Activated naive CD4-positive, alpha-beta T cell treated with anti-CD3 and anti-CD28 coated beads for 36 hours (primary cell): Measurements from ENCODE around the gene CUBN. TPM values are rescaled to one million over a fixed set of nuclear protein-coding genes. Genes with fewer than 3 reads are reported as not detected.

ENCODE experiments used
- CTCF ChIA-PET: fragments of 350-600 bp; sonication (Branson Sonifier 250); formaldehyde crosslinking; loops from one replicate; lab custom pipeline; 2021; ENCODE audit warnings: antibody characterized with exemption; lab: Charles Lee
- DNase-seq: peaks from one replicate; pipeline ENCODE4 v3.0.0-alpha.2; 2020
- H3K27ac Mint-ChIP-seq: one replicate; pipeline ENCODE4 v1.8.0; 2021; ENCODE audit warnings: mild to moderate bottlenecking, mixed read lengths
- H3K27me3 Mint-ChIP-seq: one replicate; pipeline ENCODE4 v1.8.0; 2021; ENCODE audit warnings: low read depth, mixed read lengths
- H3K36me3 Mint-ChIP-seq: one replicate; pipeline ENCODE4 v1.8.0; 2021; ENCODE audit warnings: low read depth, mixed read lengths
- H3K4me1 Mint-ChIP-seq: one replicate; pipeline ENCODE4 v1.8.0; 2021; ENCODE audit warnings: low read depth, mixed read lengths
- H3K4me3 Mint-ChIP-seq: one replicate; pipeline ENCODE4 v1.8.0; 2021; ENCODE audit warnings: mild to moderate bottlenecking, moderate library complexity, mixed read lengths
- H3K9me3 Mint-ChIP-seq: one replicate; pipeline ENCODE4 v1.8.0; 2021; ENCODE audit warnings: mixed read lengths
- intact Hi-C: fragments of 100-400 bp; cut with micrococcal nuclease; formaldehyde crosslinking; loops from one replicate; pipeline ENCODE4 v1.15.1; 2023
- total RNA-seq, 2 experiments: library from RNA; stranded (reverse); gene quantifications; one replicate each; pipeline ENCODE4 v1.2.3, GENCODE V29; 2021

CUBN gene
- total RNA-seq, 2 experiments from 2014 or later = 0.37 to 0.41 TPM

GRCh38 chr10:16953270-16953669 is 176.3 kb downstream of the CUBN start:
- intact Hi-C loops = no loop called here
- no peak overlapping the region for H3K4me3 Mint-ChIP-seq
- CTCF ChIA-PET = no interaction called here

GRCh38 chr10:16952610-16953009 is 177.0 kb downstream of the CUBN start:
- Mint-ChIP-seq H3K4me1 (peaks cover 11% of the 10 kb centered on the region), H3K27me3 (no peaks in the 10 kb centered on the region), H3K36me3 (no peaks in the 10 kb centered on the region), H3K9me3 (no peaks in the 10 kb centered on the region), H3K4me3 (no peak overlapping the region), H3K27ac (no peak overlapping the region)
- CTCF ChIA-PET = no interaction called here
- DNase-seq = no peak
- intact Hi-C loops = no loop called here

More at GRCh38 chr10:16953270-16953669, 176.3 kb downstream of the CUBN start:
- no peak for DNase-seq
- Mint-ChIP-seq H3K4me1 (peaks cover 11% of the 10 kb centered on the region), H3K36me3 (no peaks in the 10 kb centered on the region), H3K27me3 (no peaks in the 10 kb centered on the region), H3K9me3 (no peaks in the 10 kb centered on the region), H3K27ac (no peak overlapping the region)

GRCh38 chr10:16952080-16952479 is 177.5 kb downstream of the CUBN start:
- Mint-ChIP-seq H3K36me3 (peaks cover 2% of the 10 kb centered on the region), H3K4me3 (no peak overlapping the region), H3K27me3 (no peaks in the 10 kb centered on the region), H3K27ac (no peak overlapping the region), H3K9me3 (no peaks in the 10 kb centered on the region), H3K4me1 (peaks cover 11% of the 10 kb centered on the region)
- DNase-seq = no peak
- intact Hi-C loops = no loop called here
- CTCF ChIA-PET = no interaction called here

GRCh38 chr10:16950656-16951601 is 178.7 kb downstream of the CUBN start:
- Mint-ChIP-seq H3K27ac (no peak overlapping the region), H3K9me3 (no peaks in the 10 kb centered on the region), H3K4me1 (peaks cover 11% of the 10 kb centered on the region), H3K4me3 (no peak overlapping the region), H3K27me3 (no peaks in the 10 kb centered on the region), H3K36me3 (peaks cover 3% of the 10 kb centered on the region)
- intact Hi-C loops = no loop called here
- DNase-seq = peak; percentile 58
- CTCF ChIA-PET = no interaction called here

- Mint-ChIP-seq H3K9me3 (no peaks in the 10 kb centered on the region), H3K4me3 (no peak overlapping the region), H3K36me3 (peaks cover 3% of the 10 kb centered on the region), H3K27me3 (no peaks in the 10 kb centered on the region), H3K27ac (no peak overlapping the region), H3K4me1 (peaks cover 11% of the 10 kb centered on the region)
- intact Hi-C loops = no loop called here
- CTCF ChIA-PET = no interaction called here
- DNase-seq = no peak
Measured at GRCh38 chr10:16949816-16950215, 179.8 kb downstream of the CUBN start.

GRCh38 chr10:16948361-16948760 is 181.2 kb downstream of the CUBN start:
- H3K36me3 Mint-ChIP-seq = peaks cover 3% of the 10 kb centered on the region
- no peak overlapping the region for H3K27ac Mint-ChIP-seq
- CTCF ChIA-PET = no interaction called here
- no peak for DNase-seq
- no peak overlapping the region for H3K4me3 Mint-ChIP-seq
- no peaks in the 10 kb centered on the region for H3K9me3 Mint-ChIP-seq
- H3K4me1 Mint-ChIP-seq = peaks cover 14% of the 10 kb centered on the region
- intact Hi-C loops = no loop called here
- H3K27me3 Mint-ChIP-seq = no peaks in the 10 kb centered on the region

GRCh38 chr10:16947069-16947468 is 182.5 kb downstream of the CUBN start:
- H3K36me3 Mint-ChIP-seq = peaks cover 3% of the 10 kb centered on the region
- H3K9me3 Mint-ChIP-seq = no peaks in the 10 kb centered on the region
- intact Hi-C loops = no loop called here
- CTCF ChIA-PET = no interaction called here
- peaks cover 10% of the 10 kb centered on the region for H3K4me1 Mint-ChIP-seq
- no peak for DNase-seq
- H3K27me3 Mint-ChIP-seq = no peaks in the 10 kb centered on the region
- H3K27ac Mint-ChIP-seq = no peak overlapping the region
- no peak overlapping the region for H3K4me3 Mint-ChIP-seq

GRCh38 chr10:16945593-16945992 is 184.0 kb downstream of the CUBN start:
- Mint-ChIP-seq H3K9me3 (no peaks in the 10 kb centered on the region), H3K27ac (no peak overlapping the region), H3K27me3 (no peaks in the 10 kb centered on the region), H3K4me1 (peaks cover 6% of the 10 kb centered on the region), H3K4me3 (no peak overlapping the region), H3K36me3 (peaks cover 3% of the 10 kb centered on the region)
- no peak for DNase-seq
- CTCF ChIA-PET = interaction anchor here (1.6 kb wide), 1 partner anchor 15 kb away, joined by 3 read pairs; no protein-coding TSS in a partner anchor
- intact Hi-C loops = no loop called here

GRCh38 chr10:16944986-16945385 is 184.6 kb downstream of the CUBN start:
- Mint-ChIP-seq H3K4me1 (peaks cover 6% of the 10 kb centered on the region), H3K4me3 (no peak overlapping the region), H3K27ac (no peak overlapping the region)

GRCh38 chr10:16944402-16944801 is 185.2 kb downstream of the CUBN start:
- H3K27me3 Mint-ChIP-seq = no peaks in the 10 kb centered on the region
- CTCF ChIA-PET = interaction anchor here (1.6 kb wide), 1 partner anchor 16 kb away, joined by 3 read pairs; no protein-coding TSS in a partner anchor
- no peak overlapping the region for H3K27ac Mint-ChIP-seq

More at GRCh38 chr10:16944986-16945385, 184.6 kb downstream of the CUBN start:
- H3K27me3 Mint-ChIP-seq = no peaks in the 10 kb centered on the region
- intact Hi-C loops = no loop called here
- H3K36me3 Mint-ChIP-seq = peaks cover 3% of the 10 kb centered on the region
- H3K9me3 Mint-ChIP-seq = no peaks in the 10 kb centered on the region
- CTCF ChIA-PET = interaction anchor here (1.6 kb wide), 1 partner anchor 16 kb away, joined by 3 read pairs; no protein-coding TSS in a partner anchor
- DNase-seq = no peak

GRCh38 chr10:16943295-16944285 is 186.0 kb downstream of the CUBN start:
- Mint-ChIP-seq H3K4me3 (no peak overlapping the region), H3K27me3 (no peaks in the 10 kb centered on the region), H3K27ac (no peak overlapping the region), H3K4me1 (peaks cover 6% of the 10 kb centered on the region), H3K9me3 (no peaks in the 10 kb centered on the region), H3K36me3 (peaks cover 3% of the 10 kb centered on the region)
- DNase-seq = no peak
- intact Hi-C loops = no loop called here
- CTCF ChIA-PET = interaction anchor here (0.8 kb wide), 1 partner anchor 28 kb away, joined by 3 read pairs; no protein-coding TSS in a partner anchor

More at GRCh38 chr10:16944402-16944801, 185.2 kb downstream of the CUBN start:
- Mint-ChIP-seq H3K4me3 (no peak overlapping the region), H3K36me3 (peaks cover 3% of the 10 kb centered on the region), H3K9me3 (no peaks in the 10 kb centered on the region), H3K4me1 (peaks cover 6% of the 10 kb centered on the region)
- DNase-seq = no peak
- intact Hi-C loops = no loop called here
